HG02763 (cell line): ENCODE results near the gene ZNF341.

Experiments
- ATAC-seq: cut with Tn5 transposase; IDR thresholded peaks from one replicate; pipeline ENCODE4 v1.9.1; 2021; ENCODE audit warnings: mild to moderate bottlenecking, moderate library complexity; ENCODE audit not compliant: unreplicated experiment

Gene ZNF341

GRCh38 chr20:33701629-33702450, 30.0 kb upstream of the ZNF341 start:
- ATAC-seq, result no peak

- ATAC-seq, result no peak
Observed at GRCh38 chr20:33702861-33703260, 28.9 kb upstream of the ZNF341 start.

DNA sequence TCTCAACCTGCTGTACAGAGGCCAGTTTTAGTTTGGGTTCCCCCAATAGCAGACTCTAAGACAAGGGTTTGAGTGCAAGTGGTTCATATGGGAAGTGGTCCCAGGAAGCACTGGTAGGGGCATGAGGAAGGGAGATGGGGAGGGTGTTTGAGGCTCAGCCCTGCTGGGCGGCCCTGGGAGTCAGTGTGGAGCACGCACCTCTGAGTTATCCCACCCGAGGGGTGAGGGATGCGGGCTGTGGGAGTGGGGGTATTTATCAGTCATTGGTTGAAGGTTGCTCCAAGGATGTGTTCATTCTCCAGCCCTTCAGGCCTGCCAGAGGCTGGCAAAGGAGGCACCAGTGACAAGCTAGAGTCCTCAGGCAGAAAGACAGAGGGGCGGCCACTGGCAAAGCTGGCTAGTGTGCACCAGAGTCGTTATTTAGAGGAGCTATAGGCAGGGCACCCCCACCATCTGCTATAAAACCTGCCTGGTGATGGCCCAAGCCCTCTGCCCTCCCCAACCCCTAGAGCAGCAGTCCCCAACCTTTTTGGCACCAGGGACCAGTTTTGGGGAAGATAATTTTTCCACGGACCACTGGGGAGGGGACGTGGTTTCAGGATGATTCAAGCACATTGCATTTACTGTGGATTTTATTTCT, 28.2 kb upstream of the ZNF341 start:
- ATAC-seq, result no peak

GRCh38 chr20:33704197-33704924, 27.4 kb upstream of the ZNF341 start:
- no peak for ATAC-seq

DNA sequence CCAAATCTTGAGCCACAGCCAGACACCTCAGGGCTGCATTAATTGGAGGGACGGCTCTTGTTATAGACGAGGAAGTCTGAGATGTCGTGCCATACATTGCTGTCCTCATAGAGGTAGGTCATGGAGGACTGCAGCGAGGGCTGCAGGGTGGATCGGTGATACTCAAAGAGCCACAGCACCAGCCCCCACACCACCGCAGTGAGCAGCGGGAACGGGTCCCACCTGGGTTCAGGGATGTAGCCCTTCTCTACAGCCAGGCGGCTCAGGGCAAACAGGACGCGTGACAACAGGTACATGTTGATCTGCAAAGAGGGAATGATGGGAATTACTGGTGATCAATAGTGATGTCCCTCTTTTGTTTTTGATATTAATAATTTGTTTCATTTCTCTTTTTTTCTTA, 24.1 kb upstream of the ZNF341 start:
- no peak for ATAC-seq

DNA sequence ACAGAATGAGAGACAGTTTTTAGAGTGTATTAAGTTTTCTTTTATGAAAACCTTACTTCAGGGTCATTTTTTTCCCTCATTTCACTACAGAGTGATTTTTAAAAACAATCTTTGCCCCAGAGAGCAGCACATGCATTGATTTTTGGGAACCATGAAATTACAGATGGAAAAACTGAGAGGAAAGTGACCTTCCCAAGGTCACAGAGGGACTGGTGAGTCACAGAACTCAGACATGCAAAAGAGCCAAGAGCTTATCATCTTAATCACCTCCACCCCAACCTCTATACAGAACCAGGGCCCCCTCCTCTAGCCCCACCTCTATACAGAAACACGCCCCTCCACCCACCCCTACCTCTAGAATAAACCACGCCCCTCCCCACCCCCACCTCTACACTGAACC, 22.4 kb upstream of the ZNF341 start:
- no peak for ATAC-seq

- ATAC-seq, result no peak
Observed at GRCh38 chr20:33709905-33710541, 21.8 kb upstream of the ZNF341 start.

GRCh38 chr20:33710681-33711445, 20.9 kb upstream of the ZNF341 start:
- ATAC-seq, result no peak

- ATAC-seq, result no peak
Observed at GRCh38 chr20:33711446-33711738, 20.4 kb upstream of the ZNF341 start.

- ATAC-seq, result no peak
Observed at GRCh38 chr20:33713865-33714367, 17.9 kb upstream of the ZNF341 start.

DNA sequence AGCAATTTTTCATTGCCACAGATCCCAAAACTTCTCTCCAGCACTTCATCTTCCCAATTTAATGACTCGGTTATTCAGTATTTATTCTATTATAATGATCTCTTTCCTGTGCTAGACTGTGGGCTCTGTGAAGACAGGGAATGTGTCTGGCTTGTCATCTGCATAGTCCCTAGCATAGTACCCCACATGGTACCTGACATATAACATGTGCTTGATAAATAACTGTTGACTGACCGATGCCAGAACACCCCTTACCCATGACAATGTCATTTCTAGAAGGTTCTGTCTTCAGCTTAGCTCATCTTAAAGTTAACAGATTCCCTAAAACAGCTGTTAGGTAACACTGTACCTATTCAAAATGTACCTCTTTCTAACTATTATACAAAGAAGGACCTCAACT, 15.3 kb upstream of the ZNF341 start:
- ATAC-seq, result no peak

DNA sequence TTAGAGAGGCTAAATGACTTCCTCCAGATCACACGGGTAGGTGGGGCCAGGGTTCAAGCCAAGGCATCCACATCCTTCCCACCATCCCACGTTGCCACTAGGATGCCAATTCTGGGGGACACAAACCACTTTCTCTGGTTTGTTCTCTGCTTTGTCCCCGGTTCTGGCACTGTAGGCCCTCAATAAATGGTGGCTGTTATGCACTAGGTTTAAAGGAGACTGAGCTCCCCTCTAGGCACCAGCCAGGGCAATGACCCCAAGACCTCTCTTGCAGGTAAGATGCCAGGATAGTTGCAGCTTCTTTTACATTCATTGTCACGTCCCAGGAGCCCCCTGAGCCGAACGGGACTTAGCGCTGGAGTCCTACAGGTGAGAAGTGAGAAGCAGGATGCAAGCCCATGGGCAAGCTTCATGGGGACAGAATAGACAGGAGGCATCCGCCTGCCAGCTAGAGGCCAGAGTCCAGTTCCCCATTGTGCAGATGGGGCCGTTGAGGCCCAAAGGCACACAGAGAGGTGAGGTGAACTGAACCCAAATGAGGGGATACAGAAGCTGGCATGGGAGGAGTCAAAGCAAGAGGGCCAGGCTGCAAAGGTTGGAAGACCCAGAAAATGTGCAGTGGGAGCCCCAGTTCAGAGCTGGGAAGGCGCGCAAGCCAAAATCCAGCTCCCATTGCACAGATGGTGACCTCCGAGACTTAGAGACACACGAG, 12.4 kb upstream of the ZNF341 start:
- no peak for ATAC-seq

DNA sequence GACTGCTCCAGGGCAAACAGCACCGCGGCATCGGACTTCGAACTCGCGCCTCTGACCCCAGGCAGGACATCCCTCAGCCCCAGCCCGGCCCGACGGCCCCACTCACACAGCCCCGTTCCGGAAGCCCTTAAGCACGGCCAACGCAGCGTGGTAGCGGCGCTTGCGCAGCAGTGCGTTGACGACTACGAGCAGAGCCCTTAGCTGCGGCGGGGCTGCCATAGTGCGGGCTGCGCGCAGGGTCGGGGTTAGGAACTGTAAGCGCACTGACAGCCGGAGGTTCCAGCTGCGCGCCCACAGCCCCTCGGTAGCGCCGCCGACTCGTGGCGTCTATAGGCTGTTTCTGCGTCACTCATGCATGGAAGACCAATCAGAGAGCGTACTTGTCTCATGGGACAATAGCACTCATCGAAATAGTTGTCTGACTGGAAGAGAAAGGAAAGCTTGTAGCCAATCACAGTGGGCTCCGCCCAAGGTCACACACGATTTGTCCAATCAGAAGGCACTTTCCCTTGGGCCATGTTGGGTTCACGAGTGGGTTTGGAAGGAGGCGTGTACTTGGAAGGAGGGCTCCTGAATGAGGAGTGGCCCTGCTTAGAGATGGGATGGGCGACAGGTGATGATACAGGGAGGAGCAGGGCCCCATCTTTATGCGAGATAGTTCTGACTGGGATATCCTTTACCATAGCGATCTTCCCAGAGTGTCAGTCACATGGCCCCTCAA, 11.6 kb upstream of the ZNF341 start, which contains the start of gene PXMP4:
Gene PXMP4 (minus strand): TSS at position 322 of the 721 bp plus-strand sequence. CDS start 103 bp downstream, at position 219.
- ATAC-seq, result peak; percentile 98

DNA sequence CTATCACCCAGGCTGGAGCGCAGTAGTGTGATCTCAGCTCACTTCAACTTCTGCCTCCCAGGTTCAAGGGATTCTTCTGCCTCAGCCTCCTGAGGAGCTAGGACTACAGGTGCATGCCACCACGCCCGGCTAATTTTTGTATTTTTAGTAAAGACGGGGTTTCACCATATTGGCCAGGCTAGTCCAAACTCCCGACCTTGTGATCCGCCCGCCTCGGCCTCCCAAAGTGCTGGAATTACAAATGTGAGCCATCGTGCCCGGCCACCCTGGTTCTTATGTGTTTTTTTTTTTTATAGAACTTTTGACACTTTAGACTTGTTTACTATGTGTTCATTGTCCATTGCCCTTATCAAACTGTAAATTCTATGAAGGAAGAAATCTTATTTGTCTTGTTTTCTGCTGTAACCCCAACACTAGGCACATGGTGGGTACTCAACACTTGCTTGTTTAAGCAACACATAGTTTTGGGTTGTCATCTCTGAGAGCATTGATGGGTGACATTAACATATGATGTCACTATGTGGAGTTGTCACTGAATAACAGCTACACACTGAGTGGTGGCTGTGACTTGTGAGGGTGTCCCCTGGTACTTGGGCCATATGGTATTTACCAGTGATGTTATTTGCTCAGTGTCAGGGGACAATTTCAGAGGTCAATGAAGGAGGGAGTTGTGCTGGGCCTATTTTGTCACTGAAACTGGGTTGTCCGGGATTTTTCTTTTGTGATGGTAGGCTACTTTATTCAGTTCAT, 10.2 kb upstream of the ZNF341 start:
- ATAC-seq, result no peak

DNA sequence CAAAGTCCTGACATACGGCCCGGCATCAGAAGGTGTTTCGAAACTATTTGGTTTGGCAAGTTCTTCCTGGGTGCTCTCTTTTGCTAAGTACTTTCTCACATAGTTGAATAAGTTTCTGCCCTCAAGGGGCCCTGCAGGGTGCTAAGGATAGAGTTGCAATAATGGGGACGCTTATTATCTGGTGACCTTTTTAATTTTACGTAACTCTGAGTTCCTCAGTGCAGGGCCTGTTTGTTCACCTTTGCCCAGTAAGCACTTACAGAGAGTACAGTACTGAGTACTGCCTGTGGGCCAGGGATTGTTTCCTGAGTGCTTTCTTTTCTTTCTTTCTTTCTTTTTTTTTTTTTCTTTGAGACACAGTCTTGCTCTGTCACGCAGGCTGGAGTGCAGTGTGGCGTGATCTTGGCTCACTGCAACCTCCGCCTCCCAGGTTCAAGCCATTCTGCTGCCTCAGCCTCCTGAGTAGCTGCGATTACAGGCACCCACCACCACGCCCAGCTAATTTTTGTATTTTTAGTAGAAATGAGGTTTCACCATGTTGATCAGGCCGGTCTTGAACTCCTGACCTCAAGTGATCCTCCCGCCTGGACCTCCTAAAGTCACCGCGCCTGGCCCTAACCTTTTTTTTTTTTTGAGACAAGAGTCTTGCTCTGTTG, 7.2 kb upstream of the ZNF341 start:
- ATAC-seq, result no peak

DNA sequence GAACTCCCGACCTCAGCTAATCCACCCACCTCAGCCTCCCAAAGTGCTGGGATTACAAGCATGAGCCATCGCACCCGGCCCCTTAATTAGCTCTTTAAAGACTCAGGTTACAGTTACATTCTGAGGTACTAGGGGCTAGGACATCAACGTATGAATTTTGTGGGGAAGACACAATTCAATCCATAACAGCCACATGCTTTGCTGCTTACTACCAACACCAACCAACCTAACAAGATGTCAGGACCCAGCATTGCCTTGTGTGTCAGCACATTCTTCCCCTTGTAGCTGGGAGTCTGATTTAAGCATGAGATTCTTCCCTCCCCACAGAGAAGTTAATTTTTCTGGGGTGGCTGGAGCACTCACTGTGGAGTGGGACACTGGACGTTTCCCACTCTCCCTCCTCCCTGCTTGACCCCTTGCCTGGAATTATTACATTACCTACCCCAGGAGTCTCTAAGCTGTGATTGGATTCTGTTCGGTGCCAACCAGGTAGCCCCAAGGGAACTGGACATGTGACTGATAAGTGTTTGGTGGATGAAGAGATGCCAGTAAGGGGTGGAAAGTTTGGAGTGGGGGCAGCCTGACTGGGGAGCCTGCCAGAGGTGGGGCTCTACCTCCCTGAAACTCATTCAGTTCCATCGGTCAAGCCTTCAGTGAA, 6.1 kb upstream of the ZNF341 start:
- no peak for ATAC-seq

GRCh38 chr20:33727115-33727479, 4.7 kb upstream of the ZNF341 start:
- ATAC-seq, result no peak

DNA sequence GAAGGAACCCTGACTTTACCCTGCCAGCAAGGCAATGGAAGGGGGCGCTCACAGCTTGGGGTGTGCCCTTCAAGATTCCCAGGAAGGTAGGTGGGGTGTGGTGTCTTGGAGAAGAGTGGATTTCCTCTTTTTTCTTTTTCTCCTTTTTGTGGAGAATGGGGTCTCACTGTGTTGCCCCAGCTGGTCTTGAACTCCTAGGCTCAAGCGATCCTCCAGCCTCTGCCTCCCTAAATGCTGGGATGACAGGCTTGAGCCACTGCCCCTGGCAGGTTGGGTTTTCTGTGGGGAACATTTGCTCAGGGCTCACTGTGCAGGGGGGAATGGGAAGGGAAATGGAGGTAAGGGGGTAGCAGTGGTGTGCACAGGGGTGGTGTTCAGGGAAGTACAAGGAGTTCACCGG, 4.0 kb upstream of the ZNF341 start:
- ATAC-seq, result no peak
